Activated CD4-positive, alpha-beta memory T cell treated with anti-CD3 and anti-CD28 coated beads for 36 hours (primary cell): ENCODE data around the gene PFKFB4. TPM values are rescaled to one million over a fixed set of nuclear protein-coding genes. Genes with fewer than 3 reads are reported as not detected.

Experiments
- microRNA-seq: library from miRNA; unstranded; fragments of <30 nt; microRNA quantifications from one replicate; pipeline ENCODE4 v1.2.0, GENCODE V29; 2022; ENCODE audit warnings: borderline number of aligned reads, borderline microRNAs expressed, borderline replicate concordance
- total RNA-seq, 2 experiments: library from RNA; stranded (reverse); gene quantifications; one replicate each; pipeline ENCODE4 v1.2.3, GENCODE V29; 2021

Gene PFKFB4
- total RNA-seq, 2 experiments from 2014 or later = 19.4 to 22.4 TPM

Small RNAs within 50 kb of the gene (microRNA-seq; reads per million reads assigned to microRNA genes)
- not detected for gene MIR6823
- gene MIR711 = not detected

Other genes starting within 250 kb of the PFKFB4 start
- gene SPINK8, start 223.1 kb downstream of the PFKFB4 start, total RNA-seq = not detected
- not detected for gene FBXW12, start 184.6 kb downstream of the PFKFB4 start, total RNA-seq
- 1 to 10 TPM; 3.2 to 3.8 TPM for gene PLXNB1, start 126.7 kb downstream of the PFKFB4 start, total RNA-seq
- gene CCDC51, start 116.7 kb downstream of the PFKFB4 start, total RNA-seq = 10 to 100 TPM; 24.3 to 24.4 TPM
- gene TMA7, start 116.5 kb downstream of the PFKFB4 start, total RNA-seq = 100 to 1,000 TPM; 318 to 323 TPM
- gene ATRIP, start 110.1 kb downstream of the PFKFB4 start, total RNA-seq = 10 to 100 TPM; 13.8 to 14.5 TPM
- 10 to 100 TPM; 88.9 to 93.1 TPM for gene SHISA5, start 52.6 kb downstream of the PFKFB4 start, total RNA-seq
- not detected for gene UCN2, start 7.0 kb upstream of the PFKFB4 start, total RNA-seq
- gene COL7A1, start 38.5 kb upstream of the PFKFB4 start, total RNA-seq = 1 to 10 TPM; 1.1 TPM
- 100 to 1,000 TPM; 251 to 259 TPM for gene UQCRC1, start 52.8 kb upstream of the PFKFB4 start, total RNA-seq
- gene TMEM89, start 65.0 kb upstream of the PFKFB4 start, total RNA-seq = under 1 TPM in 1 of 2 experiments, not detected in 1; 0.75 TPM
- 10 to 100 TPM; 47.7 to 52.4 TPM for gene SLC26A6, start 78.7 kb upstream of the PFKFB4 start, total RNA-seq
- 1 to 10 TPM; 6.9 to 7.5 TPM for gene CELSR3, start 106.1 kb upstream of the PFKFB4 start, total RNA-seq
- 10 to 100 TPM; 36.5 to 38.5 TPM for gene NCKIPSD, start 129.1 kb upstream of the PFKFB4 start, total RNA-seq
- 10 to 100 TPM; 41.6 to 43.4 TPM for gene IP6K2, start 160.4 kb upstream of the PFKFB4 start, total RNA-seq